Measurements from ENCODE around the gene CNRIP1.

The CNRIP1 gene

DNA sequence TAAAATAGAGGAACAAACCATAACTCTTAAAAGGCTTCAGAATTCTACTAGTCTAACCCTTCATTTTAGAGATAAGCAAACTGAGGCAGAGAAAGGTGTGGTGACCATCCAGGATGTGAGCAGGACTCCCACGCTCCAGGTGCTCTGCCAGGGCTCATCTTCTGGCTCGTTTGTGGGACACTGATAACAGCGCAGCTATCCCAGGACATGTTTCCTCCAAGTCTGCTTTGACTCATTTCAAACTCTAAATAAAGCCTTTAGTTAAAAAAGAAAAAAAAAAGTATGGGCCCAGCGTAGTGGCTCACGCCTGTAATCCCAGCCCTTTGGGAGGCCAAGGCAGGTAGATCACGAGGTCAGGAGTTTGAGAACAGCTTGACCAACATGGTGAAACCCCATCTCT lies 28.4 kb downstream of the CNRIP1 start:
- no peak for DNase-seq

DNA sequence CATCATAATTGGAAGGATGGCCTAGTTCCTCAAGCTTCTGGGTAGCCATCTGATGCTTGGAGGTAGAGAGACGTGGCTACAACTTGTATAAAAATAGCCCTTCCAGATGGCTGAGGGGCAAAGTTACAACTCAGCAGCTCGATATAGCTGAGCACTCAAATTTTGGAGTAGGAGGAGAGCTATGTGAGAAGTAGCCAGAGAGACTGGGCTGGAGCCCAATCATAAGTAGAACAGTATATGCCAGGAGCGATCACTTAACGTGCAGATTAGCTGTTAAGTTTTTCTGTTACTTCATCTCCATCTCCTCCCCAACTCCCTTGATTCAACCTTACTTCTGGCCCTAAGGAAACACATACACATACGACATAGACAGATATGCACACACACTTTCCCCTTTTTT lies 28.8 kb downstream of the CNRIP1 start:
- DNase-seq = no peak

DNA sequence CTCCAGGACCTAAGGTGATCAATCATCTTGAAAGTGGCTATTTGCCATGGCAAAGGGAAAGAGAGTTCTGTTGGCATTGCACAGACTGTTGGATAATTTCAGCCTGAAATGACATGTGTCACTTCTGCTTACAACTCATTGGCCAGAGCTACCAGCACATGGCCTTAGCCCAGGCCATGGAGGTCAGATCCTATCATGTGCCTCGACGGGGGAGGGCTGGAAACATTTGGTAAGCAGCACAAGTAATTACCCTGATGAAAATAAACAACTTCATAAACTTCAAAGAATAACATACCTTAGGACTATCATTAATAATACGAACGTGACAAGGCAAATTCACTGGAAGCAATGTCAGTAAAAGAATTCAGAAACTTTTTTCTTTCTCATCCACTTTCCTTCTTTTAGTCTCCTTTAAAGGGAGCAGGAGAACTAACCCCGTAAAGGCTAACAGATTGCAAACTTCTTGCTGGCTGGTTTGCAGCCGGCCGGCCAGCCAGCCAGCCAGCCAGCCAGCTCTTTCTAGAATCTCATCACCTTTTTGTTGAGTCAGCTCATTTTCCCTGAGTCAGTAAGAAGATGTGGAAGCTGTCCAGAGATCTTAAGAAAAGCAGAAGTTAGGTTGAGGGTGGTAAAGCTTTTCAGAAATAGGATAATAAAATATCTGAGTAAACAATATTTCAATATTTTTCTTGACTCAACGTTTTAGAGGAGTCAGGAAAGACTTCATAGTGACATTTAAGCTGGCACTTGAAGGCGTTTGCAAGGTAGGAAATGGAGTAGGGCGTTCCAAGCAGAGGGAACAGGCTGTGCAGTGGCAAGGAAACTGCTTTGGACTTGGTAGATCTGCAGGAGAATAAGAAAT lies 31.9 kb downstream of the CNRIP1 start:
- DNase-seq = no peak

DNA sequence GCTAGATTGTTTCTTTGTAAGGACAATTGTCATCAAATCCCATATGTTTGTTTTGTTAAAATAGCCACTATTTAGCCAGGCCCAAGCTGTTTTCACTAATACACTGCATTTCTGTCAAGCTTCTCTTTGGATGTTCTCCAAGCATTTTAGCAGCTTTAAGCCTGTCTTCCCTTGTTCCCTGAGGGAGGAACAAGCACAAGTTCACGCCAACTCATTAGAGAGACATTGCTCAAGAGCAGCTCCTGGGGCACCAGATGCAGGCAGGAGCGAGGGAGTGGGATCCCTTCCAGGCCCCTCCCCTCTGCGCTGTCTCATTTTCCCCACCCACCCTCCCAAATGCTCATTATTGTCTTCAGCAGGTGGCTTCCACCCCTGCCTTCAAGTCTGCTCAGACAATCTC lies 34.9 kb downstream of the CNRIP1 start:
- DNase-seq = no peak

DNA sequence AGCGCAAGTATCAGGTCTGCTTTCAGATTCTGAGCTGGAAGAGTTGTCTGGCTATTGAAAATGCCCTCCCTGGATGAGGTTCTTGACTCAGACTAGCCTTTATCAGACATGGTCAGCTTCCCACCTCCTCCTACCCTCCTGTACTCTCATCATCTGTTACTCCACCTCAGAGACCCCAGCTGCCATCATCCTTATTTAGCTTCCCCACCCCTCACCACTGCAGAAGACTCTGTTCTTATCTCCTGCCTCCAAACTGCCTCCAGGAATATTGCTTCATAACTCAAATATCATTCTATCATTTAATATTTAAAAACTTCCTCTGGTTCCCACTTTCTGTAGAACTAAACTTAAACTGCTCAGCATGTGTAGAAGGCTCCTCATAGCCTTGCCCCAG lies 36.3 kb downstream of the CNRIP1 start:
- no peak for DNase-seq

DNA sequence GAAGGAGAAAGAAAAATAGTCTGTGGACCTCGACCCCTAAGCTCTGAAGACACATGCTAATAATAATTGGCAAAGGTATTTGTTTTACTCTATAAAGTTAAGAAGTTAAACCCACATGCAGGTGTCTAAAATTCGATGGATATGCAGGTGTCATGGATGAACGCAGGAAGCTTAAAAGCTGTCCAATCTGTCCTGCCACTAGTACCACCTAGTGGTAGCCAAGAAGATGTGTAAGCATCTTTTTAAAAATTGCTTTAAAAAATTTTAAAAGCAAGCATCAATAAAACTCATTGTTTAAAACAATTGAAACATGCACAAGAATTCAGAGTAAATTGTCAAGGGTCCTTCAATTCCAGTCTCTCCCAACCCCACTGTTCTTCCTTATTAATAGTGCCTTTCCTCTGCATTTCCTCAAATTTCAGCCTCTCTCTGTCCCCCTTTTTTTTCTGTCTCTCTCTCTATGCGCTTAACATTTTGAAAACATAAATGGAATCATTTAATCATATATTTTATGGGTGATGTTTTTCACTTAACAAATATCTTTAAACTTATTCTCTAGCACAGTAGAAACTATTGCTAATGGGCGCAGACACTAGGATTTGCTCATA lies 36.8 kb downstream of the CNRIP1 start:
- DNase-seq = peak; percentile 47

DNA sequence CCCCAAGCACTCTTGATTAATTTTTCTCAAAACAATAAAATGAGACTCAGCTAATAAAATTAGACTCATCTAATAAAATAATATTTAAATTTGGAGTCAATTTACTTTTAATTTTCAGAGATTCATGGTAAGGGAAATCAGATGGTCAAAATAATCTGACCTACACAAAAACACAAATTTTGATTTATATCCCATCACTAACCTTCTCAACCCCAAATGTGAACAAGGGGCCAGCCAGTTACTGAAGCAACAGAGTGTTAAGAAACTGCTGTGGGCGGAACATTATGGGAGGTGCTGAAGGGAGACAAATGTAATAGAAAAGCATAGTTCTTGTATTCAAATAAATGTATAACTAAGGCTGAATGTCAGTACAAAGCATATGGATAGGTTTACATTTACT lies 39.0 kb downstream of the CNRIP1 start:
- DNase-seq = no peak

DNA sequence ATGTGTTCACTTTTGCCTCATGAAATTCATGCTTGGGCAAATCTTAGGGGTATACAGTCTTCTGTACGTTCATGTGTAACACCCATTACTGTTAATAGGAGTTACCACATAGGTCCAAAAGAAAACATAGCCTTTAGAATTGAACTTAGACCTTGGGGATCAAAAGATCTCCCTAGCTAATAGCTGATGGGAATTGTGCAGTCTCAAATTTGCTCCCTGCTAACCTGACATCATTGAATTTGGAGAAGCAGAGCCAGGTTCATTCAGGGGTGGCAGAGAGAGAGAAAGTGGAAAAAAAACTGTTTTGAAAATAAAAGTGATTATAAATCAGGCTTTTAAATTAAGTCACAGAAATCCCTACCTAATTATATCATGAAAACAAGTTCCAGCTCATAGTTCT lies 39.4 kb downstream of the CNRIP1 start:
- no peak for DNase-seq

DNA sequence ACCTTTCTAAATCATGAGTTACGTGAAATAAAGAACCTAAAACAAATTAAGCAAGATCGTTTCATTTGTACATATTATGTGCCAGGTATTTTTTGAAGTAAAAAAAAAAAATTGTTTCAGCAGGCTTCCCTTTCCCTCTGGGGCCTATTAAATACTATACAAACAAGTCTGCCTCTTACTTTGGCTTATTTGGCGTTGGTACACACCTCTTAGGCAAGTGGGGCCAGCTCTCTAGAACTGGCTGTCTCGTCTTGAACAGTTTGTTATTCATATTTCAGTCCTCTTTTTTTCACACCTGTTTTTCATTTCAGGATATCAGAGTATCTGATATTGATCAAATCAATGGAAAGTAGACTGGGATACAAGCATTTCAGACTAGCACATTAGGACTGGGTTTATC lies 40.1 kb downstream of the CNRIP1 start:
- DNase-seq = no peak

DNA sequence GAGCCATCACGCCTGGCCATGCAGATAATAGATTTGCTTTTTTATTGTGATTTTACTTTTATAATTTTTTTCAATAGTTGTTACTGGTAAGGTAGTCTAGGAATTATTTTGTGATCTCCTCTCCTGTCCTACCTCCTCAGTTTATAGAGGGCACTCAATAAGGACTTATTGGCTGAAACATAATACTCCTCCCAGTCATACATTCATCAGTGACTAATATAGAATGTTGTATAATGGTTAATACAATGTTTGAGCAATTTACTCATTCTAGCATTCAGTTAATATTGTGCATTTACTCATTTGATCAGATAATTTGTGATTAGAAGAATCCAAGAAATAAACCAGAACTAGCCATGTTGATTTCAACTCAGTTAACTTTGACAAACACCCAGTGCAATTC lies 41.6 kb downstream of the CNRIP1 start:
- DNase-seq = no peak

DNA sequence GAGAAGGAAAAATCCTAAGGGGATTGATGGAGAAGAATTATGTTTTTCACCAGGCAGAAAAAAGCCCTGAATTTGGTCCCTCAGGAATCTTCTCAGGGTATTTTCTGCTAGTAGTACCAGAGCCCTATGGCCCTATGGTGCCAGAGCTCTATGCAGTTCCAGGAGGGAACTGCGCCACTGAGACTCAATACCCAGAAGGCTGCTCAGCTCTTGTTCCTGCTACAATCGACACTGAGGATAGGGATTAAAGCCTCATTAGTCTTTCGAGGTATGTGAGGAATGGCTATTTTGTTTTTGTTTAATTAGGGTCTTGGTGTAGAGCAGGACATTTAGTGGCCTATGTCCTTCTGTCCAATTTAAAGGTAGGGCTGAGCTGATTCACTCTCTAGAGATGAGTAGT lies 45.7 kb downstream of the CNRIP1 start:
- DNase-seq = no peak

DNA sequence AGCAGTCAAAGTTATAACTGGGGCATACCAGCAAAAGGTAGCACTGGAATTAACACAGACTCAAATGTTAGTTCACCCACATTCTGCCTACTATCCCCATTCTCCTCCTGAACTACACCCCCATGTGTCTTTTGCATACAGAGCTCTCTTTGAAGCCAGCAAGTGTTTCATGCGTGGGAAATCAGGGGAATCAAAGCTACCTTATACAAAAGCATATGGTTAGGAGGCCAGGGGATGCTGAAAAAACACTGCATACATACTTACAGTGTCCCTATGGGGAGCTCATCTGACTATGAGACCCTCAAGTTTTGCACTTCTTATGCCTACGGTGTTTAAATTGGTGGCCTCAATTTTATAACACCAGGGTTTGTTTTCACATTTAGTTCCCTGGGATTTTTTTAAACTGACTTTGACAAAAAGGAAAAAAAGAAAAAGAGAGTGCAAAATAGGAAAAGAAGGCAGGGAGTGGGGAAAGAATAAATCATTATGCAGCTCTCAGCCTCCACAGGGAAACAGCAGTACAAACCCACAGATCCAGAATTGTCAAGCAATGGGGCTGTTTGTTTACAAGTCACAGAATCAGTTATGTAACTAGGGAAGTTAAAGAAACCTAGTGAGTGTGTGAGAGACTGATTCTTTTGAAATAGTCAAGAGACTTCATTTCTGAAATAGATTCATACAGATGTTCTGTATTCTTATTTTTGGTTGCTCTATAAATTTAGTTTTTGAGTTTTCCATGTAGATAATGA lies 47.3 kb downstream of the CNRIP1 start:
- no peak for DNase-seq

DNA sequence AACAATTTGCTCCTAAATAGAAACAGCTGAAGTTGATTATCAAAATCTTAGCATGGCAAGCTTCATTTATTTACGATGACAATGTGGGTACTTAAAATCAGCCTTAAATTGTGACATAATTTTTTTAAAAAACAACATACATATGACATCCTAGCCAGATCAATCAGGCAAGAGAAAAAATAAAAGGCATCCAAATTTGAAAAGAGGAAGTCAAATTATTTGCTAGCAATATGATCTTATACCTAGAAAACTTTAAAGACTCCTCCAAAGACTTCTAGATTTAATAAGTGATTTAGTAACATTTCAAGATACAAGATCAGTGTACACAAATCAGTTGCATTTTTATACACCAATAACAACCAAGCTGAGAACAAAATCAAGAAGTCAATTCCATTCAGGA lies 53.1 kb downstream of the CNRIP1 start:
- no peak for DNase-seq

DNA sequence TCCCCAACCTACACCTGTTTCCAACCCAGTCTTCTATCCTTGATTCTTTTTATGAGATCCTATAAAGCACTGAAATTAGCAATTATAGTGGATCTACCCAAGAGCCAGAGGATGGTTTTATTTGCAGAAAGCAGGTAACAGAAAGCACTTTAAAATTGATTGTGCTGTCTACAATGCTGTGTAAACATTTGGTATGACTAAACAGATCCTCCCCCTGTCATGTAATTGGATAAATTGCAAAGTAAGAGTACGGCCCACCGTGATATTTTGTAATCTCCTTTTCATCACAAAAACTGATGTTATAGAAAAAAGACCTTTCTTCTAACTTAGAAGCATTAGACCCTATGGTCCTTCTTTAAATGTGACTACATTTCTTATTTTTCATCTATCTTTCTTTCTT lies 56.1 kb downstream of the CNRIP1 start:
- no peak for DNase-seq

DNA sequence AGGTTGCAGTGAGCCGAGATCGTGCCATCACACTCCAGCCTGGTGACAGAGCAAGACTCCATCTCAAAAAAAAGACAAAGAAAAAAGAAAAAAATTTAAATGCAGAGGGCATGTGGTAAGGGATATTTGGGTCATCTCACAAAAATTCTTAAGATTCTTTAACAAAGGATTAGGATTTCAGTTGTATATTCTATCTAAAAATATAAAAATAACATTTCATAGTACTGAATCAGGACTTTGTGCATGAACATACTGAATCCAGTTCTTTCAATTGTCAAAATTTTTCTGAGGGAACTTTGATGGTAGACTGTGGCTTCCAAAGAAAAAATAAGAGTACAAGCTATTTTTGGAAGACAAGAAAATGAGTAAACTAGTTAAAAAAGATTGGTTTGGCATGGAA lies 60.9 kb downstream of the CNRIP1 start:
- DNase-seq = no peak

DNA sequence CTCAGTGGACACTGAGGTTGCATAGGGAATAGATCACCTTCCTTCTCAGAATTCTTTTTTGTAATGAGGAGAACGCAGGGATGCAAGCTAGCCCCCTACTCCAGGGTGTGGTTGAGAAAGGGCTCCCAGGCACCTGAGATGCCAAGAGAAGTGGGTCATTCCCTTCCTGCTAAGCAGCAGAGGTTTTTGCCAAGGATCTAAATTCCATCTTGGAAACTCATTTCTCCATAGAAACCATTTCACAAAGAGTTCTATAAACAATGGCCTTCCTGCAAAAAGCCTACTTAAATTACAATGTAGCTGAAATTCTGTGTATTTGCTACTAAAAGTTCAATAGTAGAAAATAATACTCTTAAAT lies 63.7 kb downstream of the CNRIP1 start:
- no peak for DNase-seq

DNA sequence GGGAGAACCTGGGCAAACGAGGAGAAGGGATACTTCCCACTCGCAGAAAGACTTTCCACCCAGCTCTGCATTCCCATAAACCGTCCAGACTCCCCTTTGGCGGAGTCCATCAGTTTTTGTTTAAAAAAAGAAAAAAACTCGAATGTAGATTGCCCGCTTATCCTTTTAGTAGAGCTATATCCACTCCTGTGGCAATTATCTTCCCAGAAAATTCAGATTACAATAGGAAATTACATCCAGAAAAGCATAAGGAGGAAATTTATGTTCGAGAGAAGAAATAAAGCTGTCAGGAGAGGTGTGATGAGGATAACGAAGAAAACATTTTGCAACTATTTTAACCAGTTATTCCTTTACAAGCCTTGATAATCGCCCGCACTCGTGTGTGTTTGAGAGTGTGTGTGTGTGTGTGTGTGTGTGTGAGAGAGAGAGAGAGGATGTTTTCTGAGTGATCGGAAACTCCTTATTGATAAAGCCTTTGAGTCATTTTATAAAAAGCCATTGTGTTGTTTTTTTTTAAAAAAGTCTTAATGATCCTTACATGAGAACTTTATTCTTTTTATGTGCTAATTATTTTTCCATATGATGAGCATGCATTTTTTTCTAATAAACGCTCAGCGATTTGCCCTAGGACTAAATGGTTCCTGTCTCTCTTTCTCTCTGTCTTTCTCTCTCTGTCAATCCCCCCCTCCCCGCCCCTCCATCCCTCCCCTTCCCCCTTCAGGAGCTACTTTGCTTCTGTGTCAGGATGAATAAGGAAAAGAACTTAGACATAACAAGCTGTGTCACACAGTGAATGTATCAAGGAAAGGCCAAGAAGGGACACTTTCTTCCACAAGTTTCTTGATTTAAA lies 66.3 kb downstream of the CNRIP1 start:
- DNase-seq = peak; percentile 60

DNA sequence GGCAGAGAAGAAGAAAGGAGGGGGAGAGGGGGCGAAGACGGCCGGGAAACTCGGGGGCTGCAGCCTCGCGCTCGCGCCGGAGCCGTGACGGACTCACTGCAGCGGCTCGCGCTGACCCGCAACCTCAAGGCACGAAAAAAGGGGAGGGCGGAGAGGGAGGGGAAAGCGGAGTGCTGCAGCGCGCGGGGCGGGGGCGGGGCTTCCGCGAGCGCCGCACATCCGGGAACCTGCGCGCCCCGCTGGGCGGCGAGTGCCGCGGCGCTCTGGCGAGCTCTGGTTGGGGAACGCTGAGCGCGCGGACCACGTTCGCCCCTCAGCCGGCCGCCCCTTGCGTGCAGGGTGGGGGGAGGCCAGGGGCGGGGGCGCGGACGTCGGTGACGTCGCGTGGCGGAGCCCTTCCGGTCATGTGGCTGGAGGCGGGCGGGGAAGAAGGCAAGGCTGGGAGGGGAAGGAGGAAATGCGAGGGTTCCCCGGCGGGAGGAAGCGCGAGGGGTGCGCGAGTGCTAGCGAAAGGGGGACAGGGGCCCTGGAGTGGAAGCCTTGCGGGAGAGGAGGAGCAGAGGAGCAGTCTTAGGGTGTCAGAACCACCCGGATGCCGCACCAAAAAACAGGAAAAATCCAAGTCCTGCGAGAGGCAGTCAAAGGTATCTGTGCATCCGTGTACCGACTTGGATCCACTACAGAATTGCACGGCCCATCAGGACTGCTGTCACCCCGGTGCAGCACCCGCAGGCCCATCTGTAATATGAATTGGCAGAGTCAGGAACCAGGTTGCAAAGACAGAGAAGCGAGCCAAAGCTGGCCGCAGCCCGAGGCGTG lies 67.1 kb downstream of the CNRIP1 start, which contains the start of gene PPP3R1:
Gene PPP3R1 (minus strand): TSS at position 133 of the 819 bp plus-strand sequence. CDS start 405 bp downstream, outside the sequence.
- peak; percentile 97 for DNase-seq

DNA sequence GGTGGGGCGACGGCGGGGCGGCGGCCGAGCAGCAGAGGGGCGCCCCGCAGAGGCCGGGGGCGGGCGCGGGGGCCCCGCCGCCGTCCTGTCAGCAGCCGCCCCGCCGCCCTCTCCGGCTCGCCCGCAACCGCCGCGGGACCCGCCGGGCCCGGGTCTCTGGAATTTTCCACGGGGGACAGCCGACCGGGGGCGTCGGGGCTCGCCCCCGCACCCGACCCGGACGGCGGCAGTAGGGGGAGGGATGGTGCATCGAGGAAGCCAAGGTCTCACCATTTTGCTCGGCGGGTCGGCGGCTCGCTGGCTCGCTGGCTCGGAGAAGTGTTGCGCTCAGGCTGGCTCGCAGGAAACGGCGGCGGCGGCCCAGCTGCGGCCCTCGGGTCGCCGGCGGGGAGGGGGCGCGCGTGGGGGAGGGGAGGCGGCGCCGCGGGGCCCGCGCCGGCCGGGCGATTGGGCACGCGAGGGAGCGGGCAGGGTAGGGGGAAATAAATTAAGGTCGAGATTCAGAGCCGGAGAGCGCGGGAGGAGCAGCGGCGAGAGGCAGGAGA lies 67.8 kb downstream of the CNRIP1 start:
- DNase-seq = peak; percentile 34

DNA sequence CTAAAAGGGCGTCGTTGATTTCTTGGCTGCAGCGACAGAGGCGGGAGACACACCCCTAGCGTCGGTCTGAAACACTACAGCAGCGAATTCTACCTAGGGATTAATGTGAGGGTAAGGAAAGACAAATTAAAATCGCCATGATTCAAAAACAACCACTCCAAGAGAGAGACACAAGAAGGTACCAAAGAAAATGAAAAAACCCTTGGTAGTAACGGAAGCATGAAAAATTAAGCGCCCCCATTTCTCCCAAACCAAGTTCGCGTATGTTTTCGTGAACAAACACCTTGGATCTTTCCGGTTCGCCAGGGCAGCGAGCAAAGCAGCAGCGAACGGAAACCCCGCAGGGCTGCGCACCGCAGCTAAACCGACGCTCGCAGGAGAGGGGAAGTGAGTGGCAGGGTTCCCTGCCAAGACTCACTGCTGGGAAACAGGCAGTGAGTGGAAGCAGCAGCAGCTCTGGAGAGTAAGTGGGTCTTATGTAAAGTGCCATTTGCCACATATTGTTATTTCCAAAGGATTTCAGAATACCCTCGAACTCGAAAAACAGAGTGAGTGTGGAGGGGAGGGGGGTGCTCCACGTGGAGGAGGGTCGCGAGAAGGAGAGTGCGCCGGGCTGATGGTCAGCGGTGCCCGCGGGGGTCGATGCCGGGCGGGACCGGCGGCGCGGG lies 68.4 kb downstream of the CNRIP1 start:
- peak; percentile 88 for DNase-seq

DNA sequence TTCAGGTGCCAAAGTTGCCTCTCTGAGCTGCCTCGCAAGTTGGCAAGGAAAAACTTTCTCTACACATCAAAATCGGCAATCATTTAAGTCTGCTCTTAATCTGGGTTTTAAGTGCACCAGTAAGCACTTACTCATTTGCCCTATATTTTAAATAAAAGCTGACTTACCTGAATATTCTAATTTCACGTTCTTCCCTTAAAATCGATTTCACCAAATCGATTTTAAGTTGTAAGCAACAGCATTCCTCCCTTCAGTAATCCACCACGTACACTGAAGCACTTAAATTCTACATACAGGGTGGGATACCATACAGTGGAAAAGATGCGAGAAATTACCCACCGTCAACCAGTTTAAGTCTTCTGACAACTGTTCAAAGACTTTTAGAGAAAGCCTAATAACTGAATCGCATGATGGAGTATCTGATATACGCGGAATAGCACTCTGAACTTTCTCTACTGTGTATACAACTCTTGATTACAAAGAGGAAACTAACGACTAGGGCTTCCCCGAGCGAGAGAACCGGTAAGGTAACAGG lies 69.0 kb downstream of the CNRIP1 start:
- no peak for DNase-seq

Measured in activated CD4-positive, alpha-beta T cell treated with anti-CD3 and anti-CD28 coated beads, Interleukin-10, Interleukin-2, amounts not matched to agents 100 ng/mL and 50 ng/mL, durations not matched to agents 16 hours and 8 hours (primary cell).